Ovary (tissue), 3 donors: ENCODE measurements around the gene AMACR.
"Not testable (repeated sequence)": the region's sequence is repeated elsewhere in the genome, so short reads cannot be mapped to it uniquely, and the experiment has no call there.

Source experiments
- CTCF ChIP-seq, 3 donors: fragments of 450-650 bp in 2 of 3; fragments of 200-600 bp in 1 of 3; IDR thresholded peaks; one replicate each; pipeline versions ENCODE4 v1.5.1 to v1.8.0; 2016 to 2022; ENCODE audit warnings: antibody characterized with exemption in 3 of 3, mild to moderate bottlenecking in 1 of 3
- EP300 ChIP-seq: sonication (generic); formaldehyde crosslinking; IDR thresholded peaks from one replicate; pipeline ENCODE4 v1.6.1; 2017; ENCODE audit warnings: antibody characterized with exemption
- POLR2A ChIP-seq: fragments of 450-650 bp; IDR thresholded peaks from one replicate; pipeline ENCODE4 v1.6.1; 2017; ENCODE audit warnings: antibody characterized with exemption, mild to moderate bottlenecking, moderate library complexity
- donor health status: DM: no; HTN: no; CAD: no.

GRCh38 chr5:34010146-34010545 lies 2.3 kb upstream of the AMACR start:
- not testable (repeated sequence) for TF ChIP-seq CTCF (IDR thresholded peaks at IDR 0.05); POLR2A; EP300
